Testis (tissue), 2 donors: ENCODE data around the gene TSSK2.

Experiments
- POLR2A ChIP-seq: fragments of 450-650 bp; IDR thresholded peaks from one replicate; pipeline ENCODE4 v1.6.1; 2017; ENCODE audit warnings: antibody characterized with exemption, mild to moderate bottlenecking, moderate library complexity
- TF ChIP-seq, protein P1 (sequence below), 3 experiments: fragments of 450-650 bp in 2 of 3; fragments of 200-600 bp in 1 of 3; sonication (generic) in 1 of 3; IDR thresholded peaks; one replicate each; pipeline ENCODE4 v1.5.1; 2016 to 2019; ENCODE audit warnings: antibody characterized with exemption in 3 of 3, mild to moderate bottlenecking in 2 of 3, moderate library complexity in 1 of 3

- TF ChIP-seq POLR2A = no peak
- TF ChIP-seq, protein P1, sequence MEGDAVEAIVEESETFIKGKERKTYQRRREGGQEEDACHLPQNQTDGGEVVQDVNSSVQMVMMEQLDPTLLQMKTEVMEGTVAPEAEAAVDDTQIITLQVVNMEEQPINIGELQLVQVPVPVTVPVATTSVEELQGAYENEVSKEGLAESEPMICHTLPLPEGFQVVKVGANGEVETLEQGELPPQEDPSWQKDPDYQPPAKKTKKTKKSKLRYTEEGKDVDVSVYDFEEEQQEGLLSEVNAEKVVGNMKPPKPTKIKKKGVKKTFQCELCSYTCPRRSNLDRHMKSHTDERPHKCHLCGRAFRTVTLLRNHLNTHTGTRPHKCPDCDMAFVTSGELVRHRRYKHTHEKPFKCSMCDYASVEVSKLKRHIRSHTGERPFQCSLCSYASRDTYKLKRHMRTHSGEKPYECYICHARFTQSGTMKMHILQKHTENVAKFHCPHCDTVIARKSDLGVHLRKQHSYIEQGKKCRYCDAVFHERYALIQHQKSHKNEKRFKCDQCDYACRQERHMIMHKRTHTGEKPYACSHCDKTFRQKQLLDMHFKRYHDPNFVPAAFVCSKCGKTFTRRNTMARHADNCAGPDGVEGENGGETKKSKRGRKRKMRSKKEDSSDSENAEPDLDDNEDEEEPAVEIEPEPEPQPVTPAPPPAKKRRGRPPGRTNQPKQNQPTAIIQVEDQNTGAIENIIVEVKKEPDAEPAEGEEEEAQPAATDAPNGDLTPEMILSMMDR (IDR thresholded peaks at IDR 0.05) = no peak
Measured at GRCh38 chr22:19119949-19120348, 11.2 kb upstream of the TSSK2 start.
